BLaER1 (cell line): ENCODE data around the gene ANK3.

Experiments
- H3K27ac ChIP-seq: shearing (Covaris generic); formaldehyde crosslinking; 2 replicates; pipeline ENCODE4 v1.8.1; 2022
- H3K27me3 ChIP-seq: shearing (Covaris generic); formaldehyde crosslinking; 2 replicates; pipeline ENCODE4 v1.8.1; 2022
- H3K36me3 ChIP-seq: shearing (Covaris generic); formaldehyde crosslinking; 2 replicates; pipeline ENCODE4 v1.8.1; 2022
- H3K4me1 ChIP-seq: shearing (Covaris generic); formaldehyde crosslinking; 2 replicates; pipeline ENCODE4 v1.8.1; 2022
- H3K4me2 ChIP-seq: shearing (Covaris generic); formaldehyde crosslinking; 2 replicates; pipeline ENCODE4 v1.8.1; 2022
- H3K4me3 ChIP-seq: shearing (Covaris generic); formaldehyde crosslinking; 2 replicates; pipeline ENCODE4 v1.8.1; 2022
- H3K9ac ChIP-seq: shearing (Covaris generic); formaldehyde crosslinking; 2 replicates; pipeline ENCODE4 v1.8.1; 2022
- H3K9me3 ChIP-seq: shearing (Covaris generic); formaldehyde crosslinking; 2 replicates; pipeline ENCODE4 v1.8.1; 2022
- H4K20me1 ChIP-seq: shearing (Covaris generic); formaldehyde crosslinking; 2 replicates; pipeline ENCODE4 v1.8.1; 2022
- Cebpa-rat ChIP-seq: shearing (Covaris generic); IDR thresholded peaks from 2 replicates; pipeline ENCODE4 v1.8.1; 2022

The ANK3 gene

DNA sequence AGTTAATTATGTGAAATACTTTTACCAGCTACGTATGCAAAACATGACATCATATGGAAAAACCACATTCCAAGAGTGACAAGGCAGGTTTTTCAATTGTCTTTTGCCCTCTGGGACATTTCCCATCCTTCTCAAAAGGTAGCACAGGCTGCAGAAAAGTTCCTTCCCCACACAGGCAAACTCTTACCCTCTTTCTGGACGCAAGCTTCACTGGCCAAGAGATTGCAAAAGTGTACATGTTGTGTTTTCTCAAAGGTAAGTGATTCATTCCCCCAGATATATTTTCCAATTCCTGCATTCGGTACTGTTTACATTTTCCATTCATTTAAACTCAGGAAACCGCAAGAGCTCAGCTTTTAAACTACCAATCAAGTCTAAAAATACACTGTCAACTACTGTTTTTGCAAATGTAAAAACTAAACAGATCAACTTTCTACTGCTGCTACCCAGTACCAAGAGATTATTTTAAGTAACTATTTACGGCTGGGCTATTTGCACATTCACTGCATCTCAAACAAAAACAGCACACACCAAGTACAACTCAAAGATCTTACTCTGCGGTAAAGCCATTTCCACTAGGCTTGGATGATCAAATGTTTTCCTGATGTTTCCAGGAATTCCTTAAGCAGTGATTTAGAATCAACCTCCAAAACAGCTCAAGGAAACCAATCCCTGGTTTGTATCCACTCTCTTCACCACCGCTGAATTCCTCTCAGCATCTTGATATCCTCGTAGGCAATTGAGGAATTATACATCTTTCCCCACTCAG, 249.7 kb downstream of the ANK3 start:
- H3K9ac ChIP-seq, result no peak overlapping the region
- H3K4me3 ChIP-seq, result no peak overlapping the region
- no peak overlapping the region; the same call in 1 of the 2 replicates for H3K4me2 ChIP-seq

DNA sequence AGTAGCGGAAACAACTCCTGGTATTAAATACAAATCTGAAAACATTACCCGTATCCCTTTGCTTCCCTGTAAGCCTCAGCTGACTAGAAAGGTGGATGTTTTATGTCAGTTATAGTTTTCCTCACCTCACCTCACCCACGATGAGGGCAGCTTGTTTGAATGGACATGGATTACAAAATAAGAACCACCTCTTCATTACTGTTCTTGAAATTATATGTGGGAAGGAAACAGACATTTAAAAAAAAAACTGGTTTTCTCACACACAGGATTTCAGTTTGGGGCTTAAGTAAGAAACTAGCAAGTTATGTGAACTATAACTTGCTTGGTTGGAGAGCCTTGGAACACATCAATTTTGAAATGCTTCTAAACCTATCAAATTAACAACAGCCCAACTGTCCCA, 250.4 kb downstream of the ANK3 start:
- H3K9ac ChIP-seq, result no peak overlapping the region
- no peak overlapping the region for H3K4me3 ChIP-seq
- no peaks in the 10 kb centered on the region for H3K4me1 ChIP-seq
- no peak overlapping the region for H3K4me2 ChIP-seq
- no peak for TF ChIP-seq Cebpa-rat
- no peaks in the 10 kb centered on the region for H4K20me1 ChIP-seq
- H3K36me3 ChIP-seq, result no peaks in the 10 kb centered on the region
- no peaks in the 10 kb centered on the region for H3K27me3 ChIP-seq
- H3K9me3 ChIP-seq, result no peaks in the 10 kb centered on the region
- no peak overlapping the region for H3K27ac ChIP-seq

More for the DNA sequence above, 249.7 kb downstream of the ANK3 start:
- H3K36me3 ChIP-seq, result no peaks in the 10 kb centered on the region
- H4K20me1 ChIP-seq, result no peaks in the 10 kb centered on the region
- TF ChIP-seq Cebpa-rat, result no peak
- H3K9me3 ChIP-seq, result no peaks in the 10 kb centered on the region
- no peak overlapping the region for H3K27ac ChIP-seq
- no peaks in the 10 kb centered on the region for H3K4me1 ChIP-seq
- no peaks in the 10 kb centered on the region for H3K27me3 ChIP-seq

DNA sequence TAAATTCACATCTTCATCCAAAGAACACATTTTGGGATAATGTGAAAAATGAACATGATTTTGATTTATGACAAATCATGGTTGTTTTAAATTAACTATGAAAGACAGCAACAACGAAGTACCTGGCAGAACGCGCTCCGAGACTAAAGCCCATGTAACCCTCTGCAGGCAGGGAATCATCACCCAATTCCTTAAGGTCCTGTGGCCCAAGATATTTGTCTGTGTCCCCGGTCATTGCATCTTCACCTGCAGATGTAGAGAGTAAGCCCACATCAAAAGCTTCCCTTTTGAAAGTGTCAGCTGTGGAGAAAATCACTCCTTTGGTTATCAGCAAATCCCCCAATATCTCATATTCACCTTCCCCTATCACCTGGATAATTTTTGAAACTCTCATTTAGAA, 250.8 kb downstream of the ANK3 start:
- no peaks in the 10 kb centered on the region for H3K27me3 ChIP-seq

GRCh38 chr10:60138026-60138425, 251.6 kb downstream of the ANK3 start:
- no peaks in the 10 kb centered on the region for H3K27me3 ChIP-seq
- H3K4me3 ChIP-seq, result no peak overlapping the region
- no peak for TF ChIP-seq Cebpa-rat
- H3K9ac ChIP-seq, result no peak overlapping the region
- no peaks in the 10 kb centered on the region for H3K4me1 ChIP-seq
- no peaks in the 10 kb centered on the region for H4K20me1 ChIP-seq
- H3K4me2 ChIP-seq, result no peak overlapping the region
- no peaks in the 10 kb centered on the region for H3K36me3 ChIP-seq
- H3K27ac ChIP-seq, result no peak overlapping the region
- H3K9me3 ChIP-seq, result no peaks in the 10 kb centered on the region

More for the DNA sequence above, 250.8 kb downstream of the ANK3 start:
- H3K4me1 ChIP-seq, result no peaks in the 10 kb centered on the region
- no peak overlapping the region for H3K9ac ChIP-seq
- H3K4me3 ChIP-seq, result no peak overlapping the region
- TF ChIP-seq Cebpa-rat, result no peak
- no peaks in the 10 kb centered on the region for H3K9me3 ChIP-seq
- no peak overlapping the region for H3K27ac ChIP-seq
- H4K20me1 ChIP-seq, result no peaks in the 10 kb centered on the region
- no peaks in the 10 kb centered on the region for H3K36me3 ChIP-seq
- no peak overlapping the region for H3K4me2 ChIP-seq

- no peak overlapping the region for H3K4me2 ChIP-seq
- no peaks in the 10 kb centered on the region for H3K9me3 ChIP-seq
- H3K36me3 ChIP-seq, result no peaks in the 10 kb centered on the region
- no peak overlapping the region for H3K4me3 ChIP-seq
- H4K20me1 ChIP-seq, result no peaks in the 10 kb centered on the region
- H3K27me3 ChIP-seq, result no peaks in the 10 kb centered on the region
- H3K27ac ChIP-seq, result no peak overlapping the region
- H3K4me1 ChIP-seq, result no peaks in the 10 kb centered on the region
- H3K9ac ChIP-seq, result no peak overlapping the region
- no peak for TF ChIP-seq Cebpa-rat
Measured at GRCh38 chr10:60137292-60137992, 252.2 kb downstream of the ANK3 start.

DNA sequence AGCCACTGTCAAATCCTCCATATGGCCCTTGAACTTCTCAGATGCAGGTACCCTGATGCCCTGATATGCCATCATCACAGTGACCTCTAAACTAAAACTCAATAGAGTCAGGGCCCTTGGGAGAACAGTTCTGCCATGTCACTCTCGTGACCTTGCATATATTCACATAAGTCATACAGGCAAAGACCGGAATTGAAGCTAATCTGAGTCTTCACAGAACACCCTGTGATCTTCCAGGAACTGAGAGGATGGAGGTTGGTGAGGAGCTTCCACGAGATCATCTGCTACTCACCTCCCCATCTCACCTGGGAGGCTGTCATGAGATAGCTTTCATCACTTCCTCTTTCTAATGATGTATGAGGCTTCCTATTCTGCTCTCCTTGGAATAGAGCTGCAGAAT, 254.7 kb downstream of the ANK3 start:
- H3K27ac ChIP-seq, result no peak overlapping the region
- H3K9me3 ChIP-seq, result no peaks in the 10 kb centered on the region
- no peaks in the 10 kb centered on the region for H4K20me1 ChIP-seq
- H3K4me2 ChIP-seq, result no peak overlapping the region
- no peaks in the 10 kb centered on the region for H3K36me3 ChIP-seq
- no peak for TF ChIP-seq Cebpa-rat
- no peaks in the 10 kb centered on the region for H3K4me1 ChIP-seq
- no peak overlapping the region for H3K4me3 ChIP-seq
- H3K27me3 ChIP-seq, result no peaks in the 10 kb centered on the region
- H3K9ac ChIP-seq, result no peak overlapping the region

- no peaks in the 10 kb centered on the region for H3K27me3 ChIP-seq
- H3K36me3 ChIP-seq, result no peaks in the 10 kb centered on the region
- no peaks in the 10 kb centered on the region for H3K4me1 ChIP-seq
- TF ChIP-seq Cebpa-rat, result no peak
- no peaks in the 10 kb centered on the region for H3K9me3 ChIP-seq
- H4K20me1 ChIP-seq, result no peaks in the 10 kb centered on the region
- no peak overlapping the region for H3K27ac ChIP-seq
- H3K4me2 ChIP-seq, result no peak overlapping the region
- H3K9ac ChIP-seq, result no peak overlapping the region
- no peak overlapping the region for H3K4me3 ChIP-seq
Measured at GRCh38 chr10:60134548-60134947, 255.1 kb downstream of the ANK3 start.

DNA sequence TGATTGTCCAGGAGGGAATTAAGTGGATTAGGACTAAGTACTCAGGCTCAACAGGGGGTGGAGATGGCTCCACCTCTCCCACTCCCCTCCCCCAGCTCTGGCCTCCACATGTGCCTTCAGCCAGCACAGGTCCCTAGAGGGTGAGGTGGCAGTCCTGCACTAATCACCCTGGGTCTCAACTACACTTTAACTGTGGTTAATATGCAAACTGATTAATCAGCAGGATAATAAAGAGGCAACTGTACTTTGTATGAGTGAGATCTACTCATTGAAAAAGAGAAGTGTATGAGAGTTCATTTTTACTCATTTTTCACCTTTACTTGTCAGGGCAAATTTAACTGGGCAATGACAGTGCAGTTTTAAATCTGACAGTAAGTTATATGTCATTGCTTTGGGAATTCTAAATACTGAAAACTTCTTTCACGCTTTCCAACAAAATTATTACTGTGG, 259.5 kb downstream of the ANK3 start:
- Histone ChIP-seq H3K4me1 (no peaks in the 10 kb centered on the region), H3K9ac (no peak overlapping the region), H3K36me3 (no peaks in the 10 kb centered on the region), H3K27me3 (no peaks in the 10 kb centered on the region), H3K9me3 (no peaks in the 10 kb centered on the region), H3K4me2 (no peak overlapping the region), H3K4me3 (no peak overlapping the region), H4K20me1 (no peaks in the 10 kb centered on the region), H3K27ac (no peak overlapping the region)
- no peak for TF ChIP-seq Cebpa-rat

DNA sequence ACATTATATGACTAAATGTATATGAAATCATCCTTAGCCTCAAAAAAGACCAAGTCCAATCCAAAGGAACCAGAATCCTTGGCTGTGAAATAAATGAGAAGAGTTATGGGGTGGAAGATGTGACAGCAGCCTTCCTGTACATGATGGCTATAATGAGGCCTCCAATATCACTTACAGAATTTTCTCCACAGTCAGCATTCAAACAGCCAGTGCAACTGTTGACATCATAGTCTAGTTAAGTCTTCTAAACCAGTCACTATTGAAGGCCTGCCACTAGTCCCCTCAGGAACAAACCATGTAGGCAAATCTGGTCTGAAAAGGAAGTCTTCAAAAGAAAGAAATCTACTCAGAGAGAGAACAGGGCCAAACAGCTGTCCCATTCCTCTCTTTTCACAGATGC, 263.8 kb downstream of the ANK3 start:
- H3K9ac ChIP-seq, result no peak overlapping the region
- H3K36me3 ChIP-seq, result no peaks in the 10 kb centered on the region
- no peaks in the 10 kb centered on the region for H3K9me3 ChIP-seq
- H3K4me1 ChIP-seq, result no peaks in the 10 kb centered on the region
- no peaks in the 10 kb centered on the region for H3K27me3 ChIP-seq
- H3K4me2 ChIP-seq, result no peak overlapping the region
- TF ChIP-seq Cebpa-rat, result no peak
- H3K4me3 ChIP-seq, result no peak overlapping the region
- no peak overlapping the region for H3K27ac ChIP-seq
- no peaks in the 10 kb centered on the region for H4K20me1 ChIP-seq

GRCh38 chr10:60124536-60124935, 265.1 kb downstream of the ANK3 start:
- Histone ChIP-seq H3K4me3 (no peak overlapping the region), H3K27ac (no peak overlapping the region), H4K20me1 (no peaks in the 10 kb centered on the region), H3K9me3 (no peaks in the 10 kb centered on the region), H3K4me2 (no peak overlapping the region), H3K27me3 (no peaks in the 10 kb centered on the region), H3K9ac (no peak overlapping the region), H3K4me1 (no peaks in the 10 kb centered on the region), H3K36me3 (no peaks in the 10 kb centered on the region)
- TF ChIP-seq Cebpa-rat, result no peak
